Naive thymus-derived CD8-positive, alpha-beta T cell (primary cell): Measurements from ENCODE around the gene RNF38. TPM values are rescaled to one million over a fixed set of nuclear protein-coding genes. Genes with fewer than 3 reads are reported as not detected.
"Not testable (repeated sequence)": the region's sequence is repeated elsewhere in the genome, so short reads cannot be mapped to it uniquely, and the experiment has no call there.

Source experiments
- ATAC-seq, 2 donors: fragments of 150-1000 bp; cut with Tn5 transposase in 1 of 2; sonication (Bioruptor Pico), chemical (Tn5 transposase) in 1 of 2; 1 replicate in 1 of 2; 2 replicates in 1 of 2; pipeline ENCODE4 v1.10.0; 2021; ENCODE audit warnings: mild to moderate bottlenecking in 2 of 2, moderate library complexity in 2 of 2
- POLR2A ChIA-PET: fragments of 350-600 bp; sonication (Branson Sonifier 250); formaldehyde crosslinking; loops from one replicate; lab custom pipeline; 2021; ENCODE audit warnings: antibody characterized with exemption; lab: Charles Lee
- DNase-seq, 10 donors: peaks; one replicate each; pipeline versions ENCODE4 v3.0.0 to v3.0.0-alpha.2; 2020 to 2022
- H3K27ac Mint-ChIP-seq, 10 donors: one replicate each; pipeline ENCODE4 v1.8.0; 2020 to 2022; ENCODE audit warnings: mild to moderate bottlenecking in 10 of 10, mixed read lengths in 10 of 10, moderate library complexity in 4 of 10, inconsistent platforms in 1 of 10
- H3K27me3 Mint-ChIP-seq, 5 donors: one replicate each; pipeline ENCODE4 v1.8.0; 2021 to 2022; ENCODE audit warnings: mixed read lengths in 5 of 5
- H3K36me3 Mint-ChIP-seq, 3 donors: one replicate each; pipeline ENCODE4 v1.8.0; 2020 to 2022; ENCODE audit warnings: mixed read lengths in 3 of 3, mild to moderate bottlenecking in 2 of 3, inconsistent platforms in 1 of 3
- H3K4me1 Mint-ChIP-seq, 4 donors: one replicate each; pipeline ENCODE4 v1.8.0; 2021 to 2022; ENCODE audit warnings: mixed read lengths in 4 of 4
- H3K4me3 Mint-ChIP-seq, 10 donors: one replicate each; pipeline ENCODE4 v1.8.0; 2020 to 2022; ENCODE audit warnings: mild to moderate bottlenecking in 10 of 10, mixed read lengths in 10 of 10, moderate library complexity in 6 of 10, inconsistent platforms in 1 of 10
- H3K9me3 Mint-ChIP-seq, 9 donors: one replicate each; pipeline ENCODE4 v1.8.0; 2020 to 2022; ENCODE audit warnings: mixed read lengths in 9 of 9, mild to moderate bottlenecking in 3 of 9, inconsistent platforms in 1 of 9, moderate library complexity in 1 of 9
- polyA plus RNA-seq, 3 donors: library from polyadenylated mRNA; unstranded; fragments of 300-500 nt; fragmentation: Illumina TruSeq; gene quantifications; one replicate each; pipeline ENCODE4 v1.2.3, GENCODE V29; 2021
- total RNA-seq, 8 experiments: library from RNA in 2 of 8; stranded (reverse) in 2 of 8; gene quantifications; one replicate each; pipeline ENCODE4 v1.2.3 and lab custom pipeline; 2021 to 2026

The RNF38 gene
- total and polyA plus RNA-seq, 5 experiments from 2014 or later: 10.6 to 86.7 (median 23.9) TPM

- H3K4me3 Mint-ChIP-seq: no peak overlapping the region
- peaks cover 0 to 30% (median 4%) of the 10 kb centered on the region in 3 donors for H3K36me3 Mint-ChIP-seq
- POLR2A ChIA-PET: interaction anchor here (0.5 kb wide), 1 partner anchor 175 kb away, joined by 3 read pairs; the partner anchor contains the start of gene GNE
- ATAC-seq (no peak), DNase-seq (no peak)
- H3K9me3 Mint-ChIP-seq: no peaks in the 10 kb centered on the region
- peaks cover 22 to 57% (median 43%) of the 10 kb centered on the region in 4 donors for H3K4me1 Mint-ChIP-seq
- no peaks in the 10 kb centered on the region for H3K27me3 Mint-ChIP-seq
- no peak overlapping the region for H3K27ac Mint-ChIP-seq
Measured at GRCh38 chr9:36433386-36433785, 33.3 kb upstream of the RNF38 start.

GRCh38 chr9:36431078-36431477 is 31.0 kb upstream of the RNF38 start:
- H3K4me3 Mint-ChIP-seq: no peak overlapping the region
- POLR2A ChIA-PET: no interaction called here
- no peak for ATAC-seq
- H3K9me3 Mint-ChIP-seq: no peaks in the 10 kb centered on the region
- H3K27me3 Mint-ChIP-seq: no peaks in the 10 kb centered on the region
- DNase-seq: no peak
- peaks cover 21 to 55% (median 44%) of the 10 kb centered on the region in 4 donors for H3K4me1 Mint-ChIP-seq
- H3K27ac Mint-ChIP-seq: peak overlapping the region in 1 of 10 donors; percentile 63
- H3K36me3 Mint-ChIP-seq: peaks cover 0 to 27% (median 10%) of the 10 kb centered on the region in 3 donors

GRCh38 chr9:36426945-36427344 is 26.9 kb upstream of the RNF38 start:
- Mint-ChIP-seq H3K9me3 (no peaks in the 10 kb centered on the region), H3K4me1 (peaks cover 20 to 64% (median 50%) of the 10 kb centered on the region in 4 donors), H3K27me3 (no peaks in the 10 kb centered on the region), H3K4me3 (no peak overlapping the region), H3K27ac (peak overlapping the region in 4 of 10 donors; percentile 2 to 51 (median 40)), H3K36me3 (peaks cover 0 to 48% (median 10%) of the 10 kb centered on the region in 3 donors)
- no peak for DNase-seq
- POLR2A ChIA-PET: interaction anchor here (1.1 kb wide), 1 partner anchor 31 kb away, joined by 5 read pairs; no protein-coding TSS in a partner anchor
- no peak for ATAC-seq

GRCh38 chr9:36426348-36426747 is 26.3 kb upstream of the RNF38 start:
- H3K27ac Mint-ChIP-seq: peak overlapping the region in 2 of 10 donors; percentile 2 to 51
- H3K27me3 Mint-ChIP-seq: no peaks in the 10 kb centered on the region
- H3K36me3 Mint-ChIP-seq: peaks cover 0 to 53% (median 10%) of the 10 kb centered on the region in 3 donors
- POLR2A ChIA-PET: no interaction called here
- H3K4me3 Mint-ChIP-seq: no peak overlapping the region
- DNase-seq (no peak), ATAC-seq (no peak)
- H3K9me3 Mint-ChIP-seq: no peaks in the 10 kb centered on the region
- peaks cover 20 to 64% (median 46%) of the 10 kb centered on the region in 4 donors for H3K4me1 Mint-ChIP-seq

GRCh38 chr9:36424289-36425055 is 24.4 kb upstream of the RNF38 start:
- no peaks in the 10 kb centered on the region for H3K9me3 Mint-ChIP-seq
- H3K36me3 Mint-ChIP-seq: peaks cover 0 to 58% (median 6%) of the 10 kb centered on the region in 3 donors
- H3K4me3 Mint-ChIP-seq: no peak overlapping the region
- H3K27ac Mint-ChIP-seq: peak overlapping the region in 6 of 10 donors; percentile 1 to 49 (median 28)
- POLR2A ChIA-PET: interaction anchor here (0.9 kb wide), 1 partner anchor 195 kb away, joined by 5 read pairs; no protein-coding TSS in a partner anchor
- no peaks in the 10 kb centered on the region for H3K27me3 Mint-ChIP-seq
- no peak for ATAC-seq
- H3K4me1 Mint-ChIP-seq: peaks cover 18 to 60% (median 36%) of the 10 kb centered on the region in 4 donors
- DNase-seq: no peak

- ATAC-seq: no peak
- POLR2A ChIA-PET: interaction anchor here (0.5 to 0.9 kb wide), 2 partner anchors 14 to 18 kb away, joined by 3 read pairs; no protein-coding TSS in a partner anchor
- peaks cover 15 to 49% (median 31%) of the 10 kb centered on the region in 4 donors for H3K4me1 Mint-ChIP-seq
Measured at GRCh38 chr9:36423206-36423605, 23.1 kb upstream of the RNF38 start.

GRCh38 chr9:36416890-36417289 is 16.8 kb upstream of the RNF38 start:
- H3K36me3 Mint-ChIP-seq: peaks cover 0 to 50% (median 12%) of the 10 kb centered on the region in 3 donors
- H3K27me3 Mint-ChIP-seq: no peaks in the 10 kb centered on the region
- no peak overlapping the region for H3K27ac Mint-ChIP-seq
- no peaks in the 10 kb centered on the region for H3K9me3 Mint-ChIP-seq
- DNase-seq (no peak), ATAC-seq (no peak)
- POLR2A ChIA-PET: no interaction called here
- no peak overlapping the region for H3K4me3 Mint-ChIP-seq
- H3K4me1 Mint-ChIP-seq: peaks cover 2 to 24% (median 16%) of the 10 kb centered on the region in 4 donors

More at GRCh38 chr9:36423206-36423605, 23.1 kb upstream of the RNF38 start:
- no peaks in the 10 kb centered on the region for H3K9me3 Mint-ChIP-seq
- H3K27me3 Mint-ChIP-seq: no peaks in the 10 kb centered on the region
- peaks cover 0 to 58% (median 9%) of the 10 kb centered on the region in 3 donors for H3K36me3 Mint-ChIP-seq
- DNase-seq: no peak
- no peak overlapping the region for H3K4me3 Mint-ChIP-seq
- peak overlapping the region in 5 of 10 donors; percentile 6 to 45 (median 29) for H3K27ac Mint-ChIP-seq

GRCh38 chr9:36415822-36416525 is 15.9 kb upstream of the RNF38 start:
- Mint-ChIP-seq H3K4me3 (no peak overlapping the region), H3K27me3 (no peaks in the 10 kb centered on the region), H3K36me3 (peaks cover 0 to 42% (median 12%) of the 10 kb centered on the region in 3 donors), H3K9me3 (no peaks in the 10 kb centered on the region), H3K4me1 (peaks cover 5 to 29% (median 17%) of the 10 kb centered on the region in 4 donors), H3K27ac (peak overlapping the region in 3 of 10 donors; percentile 42 to 71 (median 53))
- ATAC-seq (no peak), DNase-seq (no peak)
- POLR2A ChIA-PET: no interaction called here

- peaks cover 20 to 46% (median 30%) of the 10 kb centered on the region in 4 donors for H3K4me1 Mint-ChIP-seq
- H3K9me3 Mint-ChIP-seq, POLR2A ChIA-PET, H3K4me3 Mint-ChIP-seq, ATAC-seq, H3K27me3 Mint-ChIP-seq, DNase-seq: not testable (repeated sequence)
- peak overlapping the region in 4 of 10 donors; percentile 6 to 69 (median 44) for H3K27ac Mint-ChIP-seq
- peaks cover 0 to 14% (median 6%) of the 10 kb centered on the region in 3 donors for H3K36me3 Mint-ChIP-seq
Measured at GRCh38 chr9:36411410-36411809, 11.3 kb upstream of the RNF38 start.

GRCh38 chr9:36409076-36409475 is 9.0 kb upstream of the RNF38 start:
- not testable (repeated sequence) for H3K9me3 Mint-ChIP-seq, H3K4me3 Mint-ChIP-seq, ATAC-seq, H3K36me3 Mint-ChIP-seq, DNase-seq, H3K27me3 Mint-ChIP-seq
- Mint-ChIP-seq H3K27ac (peak overlapping the region in 9 of 10 donors; percentile 45 to 89 (median 64)), H3K4me1 (peaks cover 20 to 41% (median 28%) of the 10 kb centered on the region in 4 donors)
- POLR2A ChIA-PET: interaction anchor here (0.9 kb wide), 1 partner anchor 79 kb away, joined by 3 read pairs; no protein-coding TSS in a partner anchor

- H3K27ac Mint-ChIP-seq: peak overlapping the region; percentile 58 to 92 (median 78)
- POLR2A ChIA-PET: interaction anchor here (0.6 to 2.6 kb wide), 9 partner anchors 35 to 1052 kb away, joined by 3 to 14 read pairs (median 3); partner anchors contain the start of gene CLTA
Measured at GRCh38 chr9:36407122-36407723, 7.2 kb upstream of the RNF38 start.

GRCh38 chr9:36402536-36402935 is 2.5 kb upstream of the RNF38 start:
- ATAC-seq (no peak), DNase-seq (no peak)
- no peaks in the 10 kb centered on the region for H3K27me3 Mint-ChIP-seq
- POLR2A ChIA-PET: interaction anchor here (0.6 to 1.0 kb wide), 3 partner anchors 11 to 183 kb away, joined by 3 to 5 read pairs (median 4); no protein-coding TSS in a partner anchor
- no peaks in the 10 kb centered on the region for H3K9me3 Mint-ChIP-seq
- H3K27ac Mint-ChIP-seq: peak overlapping the region; percentile 19 to 100 (median 86)
- H3K4me3 Mint-ChIP-seq: peak overlapping the region in 6 of 10 donors; percentile 34 to 56 (median 44)
- H3K4me1 Mint-ChIP-seq: peaks cover 27 to 53% (median 39%) of the 10 kb centered on the region in 4 donors
- no peaks in the 10 kb centered on the region for H3K36me3 Mint-ChIP-seq

More at GRCh38 chr9:36407122-36407723, 7.2 kb upstream of the RNF38 start:
- H3K4me1 Mint-ChIP-seq: peaks cover 19 to 34% (median 24%) of the 10 kb centered on the region in 4 donors
- H3K4me3 Mint-ChIP-seq: peak overlapping the region in 2 of 10 donors; percentile 12
- no peaks in the 10 kb centered on the region for H3K9me3 Mint-ChIP-seq
- DNase-seq: peak; percentile 24 to 77 (median 64)
- peaks cover 0 to 2% (median 0%) of the 10 kb centered on the region in 3 donors for H3K36me3 Mint-ChIP-seq
- peak; percentile 93 for ATAC-seq
- no peaks in the 10 kb centered on the region for H3K27me3 Mint-ChIP-seq
